GM13977 (cell line): Measurements from ENCODE around the gene GLIPR2.
"Not testable (repeated sequence)": the region's sequence is repeated elsewhere in the genome, so short reads cannot be mapped to it uniquely, and the experiment has no call there.

ENCODE experiments used
- DNase-seq: peaks from one replicate; pipeline ENCODE4 v3.0.0; 2012; ENCODE audit warnings: low spot score
- CTCF ChIP-seq: IDR thresholded peaks from 2 replicates; pipeline ENCODE4 v1.5.1; 2012; ENCODE audit warnings: mild to moderate bottlenecking, control low read depth; ENCODE audit not compliant: insufficient read depth; ENCODE audit errors: extremely low read depth, missing control alignments
- in situ Hi-C: fragments of 300-500 bp; cut with MboI; formaldehyde crosslinking; loops from one replicate; pipeline ENCODE4 v1.12.0; 2022; ENCODE audit warnings: low sequenced_read_pairs, low pct_unique_long_range_greater_than_20kb, mixed read lengths, inconsistent platforms; ENCODE audit not compliant: unreplicated experiment

Gene GLIPR2

GRCh38 chr9:36128349-36128748 is 8.2 kb upstream of the GLIPR2 start:
- in situ Hi-C loops, result no loop called here
- no peak for TF ChIP-seq CTCF
- DNase-seq, result no peak

GRCh38 chr9:36129139-36129538 is 7.4 kb upstream of the GLIPR2 start:
- TF ChIP-seq CTCF, result no peak
- in situ Hi-C loops, result no loop called here
- no peak for DNase-seq

- DNase-seq, in situ Hi-C loops: not testable (repeated sequence)
These were observed 4.9 kb upstream of the GLIPR2 start for GRCh38 chr9:36131666-36132065.

GRCh38 chr9:36132086-36132485 is 4.4 kb upstream of the GLIPR2 start:
- in situ Hi-C loops, result no loop called here
- no peak for TF ChIP-seq CTCF

GRCh38 chr9:36134761-36135505 is 1.6 kb upstream of the GLIPR2 start:
- in situ Hi-C loops, result no loop called here
- DNase-seq, result no peak

More at GRCh38 chr9:36132086-36132485, 4.4 kb upstream of the GLIPR2 start:
- DNase-seq, result no peak

GRCh38 chr9:36135741-36136271 is 727 bp upstream of the GLIPR2 start:
- no peak for TF ChIP-seq CTCF
- no peak for DNase-seq
- in situ Hi-C loops, result no loop called here

More at GRCh38 chr9:36134761-36135505, 1.6 kb upstream of the GLIPR2 start:
- no peak for TF ChIP-seq CTCF

- DNase-seq, result no peak
- in situ Hi-C loops, result no loop called here
- TF ChIP-seq CTCF, result no peak
These were observed 410 bp downstream of the GLIPR2 start for GRCh38 chr9:36136894-36137391.
